GM18873 (cell line): ENCODE data around the gene RPL36.
"Not testable (repeated sequence)": the region's sequence is repeated elsewhere in the genome, so short reads cannot be mapped to it uniquely, and the experiment has no call there.

Experiments used
- ATAC-seq: cut with Tn5 transposase; IDR thresholded peaks from one replicate; pipeline ENCODE4 v1.9.1; 2021; ENCODE audit warnings: mild to moderate bottlenecking, moderate library complexity, moderate number of reproducible peaks; ENCODE audit not compliant: unreplicated experiment, low FRiP score

Gene RPL36

GRCh38 chr19:5687360-5688198 is 2.5 kb upstream of the RPL36 start:
- no peak for ATAC-seq

GRCh38 chr19:5688262-5688881 is 1.7 kb upstream of the RPL36 start:
- ATAC-seq, result not testable (repeated sequence)

GRCh38 chr19:5690955-5691821 is 1.1 kb downstream of the RPL36 start:
- no peak for ATAC-seq

DNA sequence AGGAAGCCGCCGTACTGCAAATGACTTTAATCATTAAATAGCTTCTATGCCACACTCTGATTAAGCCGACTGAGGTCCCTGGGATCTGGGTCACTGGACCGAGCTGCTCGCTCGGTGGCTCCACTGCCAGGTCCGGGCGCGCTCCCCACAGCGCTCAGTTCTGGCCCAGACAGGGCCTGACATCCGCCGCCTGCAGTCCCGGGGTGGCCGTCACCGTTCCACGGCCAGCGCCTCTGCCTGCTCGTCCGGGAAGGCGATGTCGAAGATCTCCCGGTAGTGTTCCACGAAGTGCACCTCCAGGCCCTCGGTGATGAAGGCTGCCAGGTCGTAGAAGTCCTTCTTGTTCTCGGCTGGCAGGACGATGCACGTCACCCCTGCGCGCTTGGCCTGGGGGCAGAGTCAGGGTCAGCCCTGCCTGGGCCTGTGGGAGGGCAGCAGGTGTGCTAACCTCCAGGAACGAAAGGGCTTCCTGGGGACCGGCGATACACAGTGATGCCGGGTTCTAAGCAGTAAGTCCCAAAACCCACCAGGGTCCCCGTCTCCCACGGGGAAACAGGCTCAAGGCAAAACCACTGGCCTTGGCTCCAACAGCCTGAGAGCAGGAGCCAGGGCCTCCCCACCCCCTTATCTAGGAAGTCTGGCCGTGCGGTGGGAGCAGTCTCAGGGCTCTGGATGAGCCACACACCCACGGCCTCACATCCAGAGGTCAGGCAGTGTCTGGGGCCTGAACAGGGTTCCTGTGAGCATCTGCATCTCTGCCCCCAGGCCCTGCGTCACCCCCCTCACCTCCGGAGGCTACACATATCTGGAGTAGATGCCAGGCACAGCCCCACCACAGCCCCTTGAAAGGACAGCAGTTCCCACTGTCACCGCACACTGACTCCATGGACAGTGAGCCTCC is 2.0 kb downstream of the RPL36 start:
- ATAC-seq, result no peak

DNA sequence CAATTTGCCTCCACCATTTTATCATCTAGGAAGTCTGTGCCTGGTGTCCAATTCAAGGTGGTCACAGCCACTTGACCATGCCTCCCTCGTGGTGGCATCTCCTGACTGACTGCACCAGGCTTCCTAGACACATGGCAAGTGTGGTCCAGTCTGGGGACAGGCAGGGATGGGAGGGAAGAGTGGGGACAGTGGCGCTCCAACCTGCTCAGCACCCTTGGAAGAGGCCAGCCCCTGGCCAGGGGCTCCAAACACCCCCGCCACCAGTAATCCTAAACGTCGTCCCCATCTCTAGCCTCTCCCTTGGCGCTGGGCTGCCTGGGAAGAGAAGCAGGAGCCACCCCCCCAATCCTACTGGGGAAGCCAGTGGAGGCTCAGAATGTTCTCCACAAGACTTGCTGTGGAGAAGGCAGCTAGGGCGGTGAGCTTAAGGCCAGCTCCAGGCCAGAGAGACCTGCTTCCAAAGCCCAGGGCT is 2.7 kb downstream of the RPL36 start:
- ATAC-seq, result no peak

DNA sequence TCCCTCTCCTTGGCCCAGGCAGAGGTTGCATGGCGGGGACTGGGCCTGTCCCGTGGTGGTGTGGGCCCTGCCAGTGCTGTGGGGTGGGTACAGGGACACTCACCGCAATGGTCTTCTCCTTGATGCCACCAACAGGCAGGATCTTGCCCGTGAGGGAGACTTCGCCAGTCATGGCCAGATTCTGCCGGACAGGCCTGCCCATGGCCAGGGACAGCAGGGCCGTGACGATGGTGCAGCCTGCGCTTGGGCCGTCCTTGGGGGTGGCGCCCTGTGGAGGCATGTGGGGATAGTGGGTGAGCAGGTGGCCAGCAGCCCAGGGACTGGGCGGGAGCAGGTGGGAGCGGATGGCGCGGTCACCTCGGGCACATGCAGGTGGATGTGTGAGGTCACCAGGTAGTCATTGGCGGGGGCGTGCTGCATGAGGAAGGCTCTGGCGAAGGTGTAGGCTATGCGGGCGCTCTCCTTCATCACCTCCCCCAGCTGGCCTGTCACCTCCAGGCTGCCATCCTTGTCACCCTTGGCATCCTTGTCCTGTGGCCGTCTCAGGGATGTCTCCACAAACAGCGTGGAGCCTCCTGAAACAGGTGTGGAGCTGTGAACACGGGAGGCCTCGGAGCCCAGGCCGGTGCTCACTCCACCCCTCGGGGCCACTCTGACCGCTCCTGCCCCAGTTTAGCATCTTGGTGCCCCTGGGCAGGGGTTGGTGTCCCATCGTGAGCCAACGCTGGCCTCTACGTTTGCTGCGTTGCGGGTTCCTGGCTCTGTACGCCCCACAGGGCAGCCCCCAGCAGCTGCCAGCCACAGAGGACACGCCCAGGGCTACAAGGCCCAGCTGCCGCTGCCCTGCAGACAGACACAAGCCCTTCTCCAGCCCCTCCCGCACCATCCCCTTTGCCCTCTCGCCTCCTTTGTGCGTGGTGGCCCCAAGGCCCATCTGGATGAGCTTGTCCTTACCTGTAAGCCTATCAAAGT is 3.4 kb downstream of the RPL36 start:
- ATAC-seq, result no peak

DNA sequence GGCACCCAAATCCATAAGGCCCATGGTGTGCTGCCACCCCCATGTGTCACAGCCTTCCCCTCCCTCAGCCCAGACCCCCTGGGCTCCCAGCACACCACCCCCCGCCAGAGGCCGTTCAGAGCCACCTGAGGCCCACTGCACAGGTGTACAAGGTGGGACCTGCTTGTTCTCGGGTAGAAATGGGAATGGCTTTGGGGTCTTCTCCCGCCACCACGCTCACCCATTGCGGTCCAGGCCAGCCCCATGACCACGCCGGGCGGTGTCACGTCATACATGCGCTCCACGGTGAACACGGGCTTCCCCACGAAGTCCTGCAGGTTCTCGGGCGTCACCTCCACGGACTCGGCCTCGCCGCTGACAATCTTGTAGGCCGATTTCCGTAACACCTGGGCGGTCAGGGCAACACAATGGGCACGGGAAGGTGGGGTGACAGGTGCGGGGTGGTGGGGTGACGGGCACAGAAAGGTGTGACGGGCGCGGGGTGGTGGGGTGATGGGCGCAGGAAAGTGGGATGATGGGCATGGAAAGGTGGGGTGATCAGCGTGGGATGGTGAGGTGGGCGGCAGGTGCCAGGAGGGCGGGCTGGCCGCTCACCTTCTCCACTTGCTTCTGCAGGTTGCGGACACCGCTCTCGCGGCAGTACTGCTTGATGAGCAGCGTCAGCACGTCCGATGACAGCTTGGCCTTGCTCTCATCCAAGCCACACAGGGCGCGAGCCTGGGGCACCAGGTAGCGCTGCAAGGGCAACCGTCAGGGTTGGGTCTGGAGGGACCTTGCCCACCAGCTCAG is 4.3 kb downstream of the RPL36 start:
- ATAC-seq, result no peak

DNA sequence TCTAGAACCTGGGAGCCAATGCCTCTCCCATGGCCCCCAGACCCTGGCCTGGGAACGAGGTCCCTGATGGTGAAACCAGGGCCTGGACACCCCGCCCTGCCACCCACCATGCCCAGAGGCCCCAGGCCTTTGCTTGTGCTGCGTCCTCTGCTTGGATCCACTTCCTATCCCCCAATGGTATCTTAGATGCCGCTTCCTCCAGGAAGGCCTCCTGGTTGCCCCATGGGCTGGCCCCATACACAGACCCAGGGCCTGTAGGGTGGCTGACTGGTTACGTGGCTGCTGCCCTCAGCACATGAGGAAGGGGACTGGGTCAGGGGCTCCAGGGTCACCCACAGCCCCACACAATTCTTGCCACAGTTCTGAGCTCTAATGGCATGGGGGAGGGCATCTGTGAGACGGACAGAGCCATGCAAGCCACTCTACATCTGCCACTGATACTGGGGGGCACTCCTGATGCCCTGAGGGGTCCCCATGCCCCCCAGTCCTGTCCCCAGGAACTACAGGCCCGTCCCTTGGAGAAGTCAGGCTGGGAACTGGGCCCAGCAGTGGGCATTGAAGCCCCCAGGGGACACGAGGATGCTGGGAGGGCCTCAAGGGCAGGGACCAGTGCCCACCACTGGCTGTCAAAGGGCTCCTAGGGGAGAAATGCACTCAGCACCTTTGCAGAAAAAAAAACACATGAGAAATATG is 5.0 kb downstream of the RPL36 start:
- no peak for ATAC-seq

GRCh38 chr19:5695649-5696195 is 5.6 kb downstream of the RPL36 start:
- ATAC-seq, result no peak

GRCh38 chr19:5696196-5697021 is 6.3 kb downstream of the RPL36 start:
- no peak for ATAC-seq

DNA sequence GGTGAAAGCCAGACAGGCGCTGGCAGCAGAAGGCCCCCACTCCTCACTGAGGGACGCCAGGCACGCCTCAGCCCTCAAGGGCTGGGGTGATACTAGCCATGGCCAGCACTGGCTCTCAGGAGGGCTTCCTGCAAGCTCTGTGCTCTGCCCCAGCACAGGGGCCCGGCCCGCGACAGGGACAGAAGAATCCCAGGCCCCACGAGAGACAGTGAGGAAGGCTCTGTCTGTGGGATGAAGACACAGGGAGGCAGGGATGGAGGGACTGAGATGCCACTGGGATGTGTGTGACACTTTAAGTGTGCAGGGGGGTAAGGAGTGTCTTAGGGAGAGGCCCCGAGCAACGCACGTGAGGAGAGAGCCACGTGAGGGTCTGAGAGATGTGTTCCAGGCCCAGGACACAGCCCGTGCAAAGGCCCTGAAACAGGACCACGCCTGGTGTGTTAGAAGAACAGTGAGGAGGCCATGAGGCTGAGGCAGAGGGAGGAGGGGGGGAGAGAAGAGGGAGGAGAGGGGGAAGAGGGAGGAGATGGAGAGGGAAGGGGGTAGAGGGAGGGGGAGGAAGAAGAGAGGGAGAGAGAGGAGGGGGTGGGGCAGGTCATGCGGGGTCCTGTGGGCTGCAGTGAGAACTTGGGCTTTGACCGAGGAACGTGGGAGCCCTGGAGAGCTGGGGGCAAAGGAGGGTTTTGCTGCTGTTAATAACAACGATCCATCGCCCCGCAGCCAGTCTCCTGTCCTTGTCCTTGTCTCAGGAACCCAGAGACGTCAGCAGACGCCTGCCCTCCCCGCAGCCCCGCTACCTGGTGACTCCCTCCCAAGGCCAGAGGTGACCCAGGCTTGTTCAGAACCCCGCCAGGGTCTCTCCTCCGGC is 7.2 kb downstream of the RPL36 start:
- ATAC-seq, result no peak

- no peak for ATAC-seq
Measured at GRCh38 chr19:5697890-5698634, 8.0 kb downstream of the RPL36 start.

- no peak for ATAC-seq
Measured at GRCh38 chr19:5698635-5699422, 8.7 kb downstream of the RPL36 start.
